Fibroblast of the aortic adventitia (primary cell): ENCODE measurements around the gene ASB8. TPM values are rescaled to one million over a fixed set of nuclear protein-coding genes. Genes with fewer than 3 reads are reported as not detected.
"Not testable (repeated sequence)": the region's sequence is repeated elsewhere in the genome, so short reads cannot be mapped to it uniquely, and the experiment has no call there.

ENCODE experiments used
- DNase-seq: peaks from one replicate; pipeline ENCODE4 v3.0.0-alpha.2; 2010; ENCODE audit warnings: low read depth
- H3K4me3 ChIP-seq: 2 replicates; pipeline ENCODE4 v1.5.1; 2011; ENCODE audit warnings: low read depth, mild to moderate bottlenecking, control low read depth, low read length, moderate library complexity
- CTCF ChIP-seq: IDR thresholded peaks from 2 replicates; pipeline ENCODE4 v1.5.1; 2011; ENCODE audit warnings: mild to moderate bottlenecking, low read length, control low read depth, inconsistent platforms; ENCODE audit not compliant: insufficient read depth
- total RNA-seq: library from RNA; depleted of rRNA; stranded (reverse); fragments of >200 nt; gene quantifications from 2 replicates; pipeline ENCODE4 v1.2.3, GENCODE V29; 2012; ENCODE audit warnings: low replicate concordance

Gene ASB8
- total RNA-seq, 1 donor, result 29.7 TPM

- H3K4me3 ChIP-seq, result no peak overlapping the region
- TF ChIP-seq CTCF, result no peak
- DNase-seq, result no peak
Measured at GRCh38 chr12:48128800-48129199, 28.5 kb downstream of the ASB8 start.

- no peak overlapping the region for H3K4me3 ChIP-seq
- no peak for TF ChIP-seq CTCF
- DNase-seq, result no peak
Measured at GRCh38 chr12:48126953-48127630, 30.2 kb downstream of the ASB8 start.

- TF ChIP-seq CTCF, result no peak
- DNase-seq, result no peak
- no peak overlapping the region for H3K4me3 ChIP-seq
Measured at GRCh38 chr12:48125985-48126384, 31.3 kb downstream of the ASB8 start.

- not testable (repeated sequence) for H3K4me3 ChIP-seq, DNase-seq
Measured at GRCh38 chr12:48125542-48125941, 31.8 kb downstream of the ASB8 start.

GRCh38 chr12:48123169-48123568 lies 34.1 kb downstream of the ASB8 start:
- DNase-seq, result no peak
- no peak for TF ChIP-seq CTCF
- no peak overlapping the region for H3K4me3 ChIP-seq

- TF ChIP-seq CTCF, result no peak
- DNase-seq, result no peak
- no peak overlapping the region for H3K4me3 ChIP-seq
Measured at GRCh38 chr12:48122065-48122834, 35.1 kb downstream of the ASB8 start.

- TF ChIP-seq CTCF, result no peak
- no peak for DNase-seq
- H3K4me3 ChIP-seq, result no peak overlapping the region
Measured at GRCh38 chr12:48121522-48121921, 35.8 kb downstream of the ASB8 start.
